Stimulated activated CD4-positive, alpha-beta T cell treated with anti-CD3 and anti-CD28 coated beads, TNF-alpha, amount 100 ng/mL, for 24 hours (primary cell): Measurements from ENCODE around the gene ERV3-1.
A peak's percentile ranks its signal among the peaks of the same experiment; 100 is the strongest.
"Not testable (repeated sequence)": the region's sequence is repeated elsewhere in the genome, so short reads cannot be mapped to it uniquely, and the experiment has no call there.

Source experiments
- DNase-seq, 3 experiments: peaks; one replicate each; pipeline ENCODE4 v3.0.0-alpha.2; 2020; ENCODE audit warnings: low read depth in 3 of 3

Gene ERV3-1

DNA sequence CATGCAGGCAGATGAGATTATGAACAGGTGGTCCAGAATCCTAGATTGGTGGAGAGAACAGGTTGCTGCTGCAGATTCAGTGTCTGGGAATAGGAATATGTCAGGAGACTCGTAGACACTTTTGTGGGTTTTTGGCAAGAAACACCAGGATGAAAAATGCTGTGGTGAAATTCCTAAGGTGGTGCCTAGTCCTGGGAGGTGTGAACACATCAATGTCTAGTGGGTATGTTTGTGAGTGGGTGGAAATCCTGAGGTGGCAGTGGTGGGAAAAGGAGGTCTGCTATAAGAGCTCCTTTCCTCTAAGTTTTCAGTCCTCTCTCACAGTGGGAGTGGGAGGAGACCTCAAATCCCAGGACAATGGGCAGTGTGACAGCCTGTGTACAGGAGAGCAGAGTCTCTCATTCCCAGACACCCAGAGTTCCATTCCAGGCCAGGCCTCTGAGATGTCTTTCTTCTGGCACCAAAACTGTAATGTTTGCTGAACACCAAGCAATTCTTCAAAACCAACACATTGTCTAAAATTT lies 5.1 kb downstream of the ERV3-1 start:
- DNase-seq: no peak

DNA sequence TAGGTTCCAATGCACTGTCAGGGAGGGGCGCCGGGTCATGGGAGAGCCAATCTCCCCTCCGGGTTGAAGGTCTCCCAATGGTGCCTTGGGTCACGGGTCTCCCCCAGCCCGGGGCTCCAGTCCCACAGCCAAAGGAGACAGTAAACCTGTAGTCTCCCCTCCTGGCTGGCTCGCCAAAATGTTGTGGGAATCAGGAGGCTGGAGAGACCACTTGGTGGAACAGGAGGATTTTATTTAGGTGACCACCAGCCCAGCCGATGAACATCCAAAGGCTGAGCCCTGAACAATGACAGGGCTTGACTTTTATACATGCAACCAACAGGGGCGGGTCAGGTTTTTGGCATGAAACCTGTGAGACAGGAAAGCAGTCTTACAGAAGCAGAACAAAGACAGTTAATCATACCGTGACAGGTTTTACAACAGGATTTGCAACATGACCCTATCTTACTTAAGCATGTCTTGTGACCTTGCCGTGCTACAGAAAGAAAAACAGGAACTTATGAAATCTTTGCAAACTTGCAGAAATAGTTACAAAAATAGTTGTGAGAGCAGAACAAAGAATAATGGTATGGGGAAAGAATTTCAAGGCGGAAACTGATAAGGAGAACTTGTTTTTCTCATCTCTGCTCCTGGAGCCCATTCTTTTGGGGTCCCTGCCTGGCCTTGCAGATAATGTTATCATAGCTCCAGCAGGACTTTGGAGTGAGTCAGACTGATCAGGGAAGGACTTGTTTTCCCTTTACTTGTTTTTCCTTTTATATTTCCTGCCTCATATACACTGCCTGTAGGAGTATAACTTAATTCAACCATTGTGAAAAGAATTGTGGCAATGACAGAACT lies 7.1 kb downstream of the ERV3-1 start:
- no peak for DNase-seq

DNA sequence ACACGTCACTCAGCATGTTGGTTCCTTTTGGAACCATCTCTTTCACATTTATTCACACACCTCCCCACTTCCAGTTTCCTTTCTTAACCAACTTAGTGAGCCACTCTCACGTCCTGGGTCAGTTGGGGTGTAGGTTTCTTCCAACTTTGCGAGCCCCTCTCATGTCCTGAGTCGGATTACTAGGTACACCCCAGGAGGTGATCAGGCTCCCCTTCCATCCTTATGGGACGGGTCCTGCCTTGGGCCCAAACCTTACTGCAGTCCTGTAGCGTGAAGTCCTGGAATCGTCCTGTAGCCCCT lies 7.7 kb downstream of the ERV3-1 start:
- DNase-seq: no peak

DNA sequence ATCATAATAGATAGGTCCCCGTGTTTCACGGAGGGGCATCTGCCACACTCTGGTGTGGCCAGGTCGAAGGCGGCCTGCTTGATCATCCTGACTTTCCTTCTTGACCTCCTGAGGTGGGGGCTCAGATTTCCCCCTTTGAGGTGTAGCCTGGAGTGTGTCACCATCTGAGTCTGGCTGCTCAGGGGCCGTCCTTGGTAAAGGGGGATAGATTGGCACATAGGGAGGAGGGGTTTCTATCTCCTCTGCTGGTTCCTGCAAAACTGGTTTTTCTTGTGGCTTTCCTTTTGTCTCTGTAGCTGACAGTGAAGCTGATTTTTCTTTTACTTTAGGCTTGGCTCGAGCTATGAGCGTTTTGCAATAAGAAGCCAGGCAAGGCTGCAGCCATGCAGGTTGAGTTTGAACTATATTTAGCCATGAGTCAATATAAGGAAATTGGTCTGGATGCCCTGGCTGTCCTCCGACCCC lies 8.5 kb downstream of the ERV3-1 start:
- DNase-seq: no peak

DNA sequence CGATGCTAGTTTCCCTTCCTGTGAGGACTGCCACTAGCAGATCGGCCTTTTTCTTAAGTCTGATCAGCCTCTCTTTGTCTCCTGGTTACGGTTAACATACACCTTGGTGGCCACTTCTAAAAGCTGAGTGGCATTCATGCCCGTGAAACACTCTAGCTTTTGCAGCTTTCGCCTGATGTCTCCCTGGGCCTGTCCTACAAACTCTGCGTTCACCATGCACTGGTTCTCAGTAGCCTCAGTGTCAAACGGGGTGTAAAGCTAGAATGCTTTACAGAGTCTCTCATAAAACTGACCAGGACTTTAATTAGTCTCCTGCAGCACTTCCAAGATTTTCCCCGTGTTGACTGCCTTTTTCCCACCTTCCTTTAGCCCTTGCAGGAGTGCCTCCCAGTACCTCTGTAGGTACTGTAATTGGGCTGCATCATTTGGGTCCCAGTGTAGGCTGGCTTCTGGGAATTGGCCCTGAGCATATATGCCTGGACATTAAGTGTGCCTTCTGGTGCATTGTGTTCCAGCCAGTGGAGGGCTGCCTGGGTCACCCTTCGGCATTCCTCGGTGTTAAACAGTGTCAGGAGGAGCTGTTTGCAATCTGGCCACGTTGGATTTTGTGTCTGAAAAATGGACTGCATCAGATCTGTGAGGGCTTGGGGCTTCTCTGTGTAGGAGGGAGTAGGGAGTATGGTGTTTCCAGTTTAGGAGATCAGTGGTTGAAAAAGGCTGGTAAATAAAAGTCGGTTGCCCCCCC lies 9.2 kb downstream of the ERV3-1 start:
- no peak for DNase-seq

DNA sequence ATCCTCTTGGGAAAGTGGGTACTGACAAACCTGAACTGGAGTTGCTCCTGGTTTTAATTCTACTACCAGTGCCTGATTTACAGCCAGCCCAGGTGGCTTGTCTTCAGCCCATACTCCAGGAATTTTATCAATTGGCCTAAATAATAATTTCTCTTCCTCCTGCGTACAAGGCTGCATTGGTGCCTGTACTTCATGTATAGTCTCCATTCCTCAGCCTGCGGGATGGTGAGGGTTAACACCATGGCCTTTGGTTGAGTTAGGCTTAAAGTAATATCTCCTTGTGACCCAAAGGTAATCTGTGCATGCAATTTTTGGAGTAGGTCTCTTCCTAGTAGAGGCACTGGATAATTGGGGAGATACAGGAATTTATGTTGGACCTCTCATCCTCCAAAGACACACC lies 10.2 kb downstream of the ERV3-1 start:
- DNase-seq: no peak

DNA sequence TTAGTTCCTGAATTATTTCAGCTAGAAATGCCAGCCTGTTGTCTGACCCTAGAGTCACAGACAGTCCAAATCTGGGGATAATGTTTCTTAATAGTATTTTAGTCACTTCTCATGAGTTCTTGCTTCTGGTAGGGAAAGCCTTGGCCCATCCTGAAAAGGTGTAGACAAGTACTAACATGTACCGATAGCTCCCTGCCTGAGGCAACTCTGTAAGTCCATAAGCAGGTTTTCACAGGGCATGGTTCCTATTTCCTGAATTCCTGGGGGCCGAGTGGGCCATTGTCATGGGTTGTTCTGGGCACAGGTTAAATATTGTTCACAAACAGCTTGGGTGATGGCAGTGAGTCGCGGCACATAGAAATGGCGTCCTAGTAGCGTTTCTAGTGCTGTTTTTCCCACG lies 12.6 kb downstream of the ERV3-1 start:
- DNase-seq: no peak

DNA sequence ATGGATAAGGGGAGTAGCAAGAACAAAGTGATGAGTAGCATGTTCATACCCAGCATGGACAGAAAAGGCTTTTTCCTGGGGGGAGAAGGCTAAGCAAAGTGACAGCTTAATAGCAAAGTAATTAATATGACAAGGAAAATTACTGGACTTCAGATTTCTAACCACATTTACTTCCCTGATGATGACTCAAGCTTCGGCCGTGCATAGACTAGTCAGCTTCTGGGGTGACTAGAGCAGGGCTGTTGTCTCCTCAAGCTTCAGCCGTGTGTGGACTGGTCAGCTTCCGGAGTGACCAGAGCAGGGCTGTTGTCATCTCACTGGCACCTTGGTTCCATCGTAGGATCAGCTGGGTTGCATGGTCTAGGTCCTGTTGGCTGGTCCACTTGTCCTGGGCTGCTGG lies 13.5 kb downstream of the ERV3-1 start:
- no peak for DNase-seq

DNA sequence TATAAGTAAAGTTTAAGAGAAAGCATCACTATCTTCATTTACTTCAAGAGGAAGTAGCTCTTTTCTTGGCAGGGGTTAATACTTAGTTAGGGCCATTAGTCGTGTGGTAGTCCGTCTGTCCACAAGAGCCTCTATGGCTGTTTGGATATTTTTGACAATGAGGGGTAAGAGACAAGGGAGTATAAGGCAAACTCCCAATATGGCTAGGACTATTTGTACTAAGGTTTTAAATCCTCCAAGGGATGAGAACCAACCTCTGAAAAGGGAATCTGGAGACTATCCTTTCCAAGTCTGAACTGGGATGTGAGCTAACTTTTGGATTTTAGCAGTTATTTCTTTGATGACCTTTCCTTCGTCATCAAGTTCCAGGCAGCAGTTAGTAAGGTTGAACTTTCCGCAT lies 15.6 kb downstream of the ERV3-1 start, which contains the start of gene ZNF117:
TSS of gene ZNF117 (minus strand) at position 101 of the 400 bp plus-strand sequence.
- no peak for DNase-seq

DNA sequence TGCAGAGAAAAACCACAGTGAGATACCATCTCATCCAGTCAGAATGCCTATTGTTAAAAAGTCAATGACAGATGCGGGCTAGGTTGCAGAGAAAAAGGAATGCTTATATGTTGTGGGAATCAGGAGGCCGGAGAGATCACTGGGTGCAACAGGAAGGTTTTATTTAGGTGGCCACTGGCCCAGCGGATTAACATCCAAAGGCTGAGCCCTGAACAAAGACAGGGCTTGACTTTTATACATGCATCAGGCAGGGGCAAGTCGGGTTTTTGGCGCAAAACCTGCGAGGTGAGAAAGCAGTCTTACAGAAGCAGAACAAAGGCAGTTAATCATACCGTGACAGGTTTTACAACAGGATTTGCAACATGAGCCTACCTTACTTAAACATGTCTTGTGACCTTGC lies 16.3 kb downstream of the ERV3-1 start:
- no peak for DNase-seq

DNA sequence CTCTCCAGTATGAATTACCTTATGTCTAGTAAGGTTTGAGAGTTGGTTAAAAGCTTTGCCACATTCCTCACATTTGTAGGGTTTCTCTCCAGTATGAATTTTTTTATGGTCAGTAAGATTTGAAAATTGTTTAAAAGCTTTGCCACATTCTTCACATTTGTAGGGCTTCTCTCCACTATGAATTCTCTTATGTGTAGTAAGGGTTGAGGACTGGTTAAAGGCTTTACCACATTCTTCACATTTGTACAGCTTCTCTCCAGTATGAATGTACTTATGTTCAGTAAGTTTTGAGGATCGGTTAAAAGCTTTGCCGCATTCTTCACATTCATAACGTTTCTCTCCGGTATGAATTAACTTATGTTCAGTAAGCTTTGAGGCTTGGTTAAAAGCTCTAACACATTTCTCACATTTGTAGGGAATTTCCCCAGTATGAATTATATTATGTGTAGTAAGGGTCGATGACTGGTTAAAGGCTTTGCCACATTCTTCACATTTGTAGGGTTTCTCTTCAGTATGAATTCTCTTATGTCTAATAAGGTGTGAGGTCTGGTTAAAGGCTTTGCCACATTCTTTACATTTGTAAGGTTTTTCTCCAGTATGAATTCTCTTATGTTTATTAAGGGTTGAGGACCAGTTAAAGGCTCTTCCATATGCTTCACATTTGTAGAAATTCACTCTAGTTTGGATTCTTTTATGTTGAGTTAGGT lies 27.8 kb downstream of the ERV3-1 start:
- no peak for DNase-seq

DNA sequence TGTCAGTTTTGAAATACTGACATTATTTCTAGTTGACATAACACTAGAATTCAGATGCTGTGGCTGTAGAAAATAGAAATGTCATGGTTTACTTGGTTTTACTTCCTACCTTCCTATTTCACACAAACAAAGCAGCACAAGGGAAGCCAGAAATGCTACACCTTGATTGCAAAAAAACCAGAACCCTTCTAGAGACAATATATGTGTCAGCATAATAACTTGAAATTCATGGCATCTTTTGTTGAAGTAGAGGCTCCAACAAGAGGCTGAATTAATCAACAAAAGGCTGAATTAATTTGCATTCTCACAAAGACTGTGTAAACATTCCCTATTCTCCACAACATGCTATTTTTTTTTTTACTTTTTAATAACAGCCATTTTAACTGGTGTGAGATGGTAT lies 40.9 kb downstream of the ERV3-1 start:
- DNase-seq: no peak

DNA sequence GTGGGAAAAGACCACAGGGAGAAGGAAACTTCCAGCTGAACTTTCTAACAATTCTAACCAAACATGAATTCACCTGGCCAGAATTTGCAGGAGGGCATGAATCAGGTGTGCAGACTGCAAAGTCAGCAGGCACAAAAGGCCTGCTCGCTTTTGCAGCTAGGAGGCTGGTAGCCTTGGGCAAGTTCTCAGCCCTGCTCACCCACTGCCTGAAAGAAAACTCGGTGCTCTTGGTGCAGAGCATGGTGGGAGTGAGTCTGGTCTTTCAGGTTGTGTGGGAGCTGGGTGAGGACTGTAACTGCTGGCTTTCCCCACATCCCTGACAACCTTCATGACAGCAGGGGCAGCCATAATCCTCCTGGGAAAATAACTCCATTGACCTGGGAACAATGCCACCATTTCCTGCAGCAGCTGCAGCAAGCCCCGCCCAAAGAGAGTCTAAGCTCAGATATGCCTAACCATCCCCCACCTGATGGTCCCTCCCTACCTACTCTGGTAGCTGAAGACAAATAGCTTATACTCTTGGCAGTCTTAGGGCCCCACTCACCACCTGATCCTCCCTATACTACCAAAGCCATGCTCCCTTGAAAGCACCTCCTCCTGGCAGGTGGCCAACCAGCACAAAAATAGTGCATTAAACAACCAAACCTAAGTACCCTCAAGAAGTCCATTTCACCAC lies 47.3 kb downstream of the ERV3-1 start:
- DNase-seq: no peak

DNA sequence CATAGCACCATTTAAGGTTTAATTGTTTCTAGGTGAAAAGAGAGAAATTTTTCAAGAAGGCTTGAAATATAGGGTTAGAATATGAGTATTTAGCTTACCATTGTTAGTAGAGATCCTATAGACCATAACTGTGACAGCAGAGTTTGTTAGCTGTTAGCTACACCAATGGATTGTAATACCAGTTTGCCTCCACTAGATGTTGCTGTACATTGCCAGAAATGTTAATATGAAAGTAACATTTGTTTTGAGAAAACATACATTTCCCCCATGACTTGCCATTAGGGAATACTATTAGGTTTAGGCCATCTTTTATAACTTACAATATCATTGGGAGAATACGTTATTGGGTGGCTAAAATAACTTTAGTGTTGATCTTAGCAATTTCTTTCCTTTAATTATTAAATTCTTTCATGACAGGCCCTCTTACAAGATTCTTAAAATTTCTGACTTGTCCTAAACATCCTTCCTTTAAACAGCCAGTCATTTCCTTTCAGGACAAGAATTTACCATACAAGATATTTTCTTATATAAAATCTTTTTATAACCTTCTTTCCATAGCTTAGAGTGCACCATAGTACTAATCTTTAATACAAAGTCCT lies 55.1 kb downstream of the ERV3-1 start:
- no peak for DNase-seq

DNA sequence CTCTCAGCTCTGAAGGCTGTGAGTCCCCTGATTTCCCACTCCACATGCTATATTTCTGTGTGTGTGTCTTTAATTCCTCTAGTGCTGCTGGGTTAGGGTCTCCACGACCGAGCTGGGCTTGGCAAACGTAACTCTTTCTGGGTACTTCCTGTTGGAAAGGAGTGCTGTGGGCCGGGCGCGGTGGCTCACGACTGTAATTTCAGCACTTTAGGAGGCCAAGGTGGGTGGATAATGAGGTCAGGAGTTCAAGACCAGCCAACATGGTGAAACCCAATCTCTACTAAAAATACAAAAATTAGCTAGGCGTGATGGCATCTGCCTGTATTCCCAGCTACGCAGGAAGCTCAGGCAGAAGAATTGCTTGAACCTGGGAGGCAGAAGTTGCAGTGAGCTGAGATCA lies 55.8 kb downstream of the ERV3-1 start:
- not testable (repeated sequence) for DNase-seq

DNA sequence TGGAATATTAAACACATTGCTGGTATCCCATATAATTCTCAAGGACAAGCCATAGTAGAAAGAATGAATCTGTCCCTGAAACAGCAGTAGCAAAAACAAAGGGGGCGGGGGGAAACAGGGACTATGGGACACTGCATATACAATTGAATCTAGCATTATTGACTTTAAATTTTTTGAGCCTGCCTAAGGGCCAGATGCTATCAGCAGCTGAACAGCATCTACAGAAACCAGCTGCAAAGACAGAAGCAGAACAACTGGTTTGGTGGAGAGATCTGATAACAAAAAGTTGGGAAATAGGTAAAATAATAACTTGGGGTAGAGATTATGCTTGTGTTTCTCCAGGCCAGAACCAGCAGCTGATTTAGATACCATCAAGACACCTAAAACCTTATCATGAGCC lies 57.7 kb downstream of the ERV3-1 start:
- not testable (repeated sequence) for DNase-seq

DNA sequence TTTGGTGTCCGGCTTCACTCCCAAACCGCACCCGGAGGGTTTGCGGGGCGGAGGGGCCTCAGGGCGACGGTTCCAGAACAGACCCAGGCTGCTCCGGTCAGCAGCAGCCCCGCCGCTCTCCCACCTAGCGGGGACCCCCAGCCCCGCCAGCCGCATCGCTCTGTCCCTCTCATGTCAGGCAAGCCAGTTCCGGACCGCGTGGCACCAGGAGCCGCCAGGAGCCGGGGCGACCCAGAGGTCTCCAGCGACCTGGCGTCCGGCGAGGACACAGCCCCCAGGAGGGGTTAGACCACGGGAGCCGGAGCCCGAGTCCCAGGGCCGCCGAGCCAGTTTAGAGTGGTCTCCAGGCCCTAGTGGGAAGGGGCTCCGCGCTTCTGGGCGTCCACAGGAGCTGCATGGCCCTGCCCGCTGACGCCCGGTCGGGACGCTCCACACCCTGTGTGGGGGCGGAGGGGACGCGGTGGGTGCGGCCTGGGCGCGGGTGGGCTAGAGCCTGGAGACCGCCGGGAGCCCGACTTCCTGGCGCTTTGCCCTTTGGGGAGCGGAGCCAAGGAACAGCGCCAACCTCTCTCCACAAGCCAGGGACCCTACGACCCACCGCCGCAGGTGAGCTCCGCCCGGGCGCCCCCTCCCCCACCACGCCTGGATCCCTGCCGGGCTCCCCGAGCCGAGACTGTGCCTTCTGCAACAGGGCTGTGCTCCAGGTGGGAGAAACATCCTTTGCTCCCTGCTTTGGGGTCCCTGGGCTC lies 59.1 kb downstream of the ERV3-1 start:
- no peak for DNase-seq

DNA sequence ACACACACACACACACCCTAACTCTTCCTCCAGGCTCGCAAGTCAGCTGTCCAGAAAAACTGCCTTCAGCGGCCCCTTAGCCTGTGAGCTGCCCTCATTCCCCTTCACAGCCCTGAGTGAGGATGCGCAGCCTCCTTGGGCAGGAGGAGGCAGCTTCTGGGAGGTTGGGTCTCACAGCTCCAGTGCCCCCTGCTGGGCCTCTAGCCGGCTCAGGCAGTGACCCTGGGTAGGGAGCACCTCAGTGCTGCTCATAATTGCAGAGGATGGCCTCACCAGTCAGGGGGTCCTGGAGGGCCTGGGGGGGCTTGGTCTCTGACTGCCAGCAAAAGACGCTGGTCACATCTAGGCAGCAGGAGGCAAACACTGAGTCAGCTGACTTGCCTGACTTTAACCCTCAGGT lies 59.7 kb downstream of the ERV3-1 start:
- peak in 1 of 3 experiments; percentile 21 for DNase-seq

DNA sequence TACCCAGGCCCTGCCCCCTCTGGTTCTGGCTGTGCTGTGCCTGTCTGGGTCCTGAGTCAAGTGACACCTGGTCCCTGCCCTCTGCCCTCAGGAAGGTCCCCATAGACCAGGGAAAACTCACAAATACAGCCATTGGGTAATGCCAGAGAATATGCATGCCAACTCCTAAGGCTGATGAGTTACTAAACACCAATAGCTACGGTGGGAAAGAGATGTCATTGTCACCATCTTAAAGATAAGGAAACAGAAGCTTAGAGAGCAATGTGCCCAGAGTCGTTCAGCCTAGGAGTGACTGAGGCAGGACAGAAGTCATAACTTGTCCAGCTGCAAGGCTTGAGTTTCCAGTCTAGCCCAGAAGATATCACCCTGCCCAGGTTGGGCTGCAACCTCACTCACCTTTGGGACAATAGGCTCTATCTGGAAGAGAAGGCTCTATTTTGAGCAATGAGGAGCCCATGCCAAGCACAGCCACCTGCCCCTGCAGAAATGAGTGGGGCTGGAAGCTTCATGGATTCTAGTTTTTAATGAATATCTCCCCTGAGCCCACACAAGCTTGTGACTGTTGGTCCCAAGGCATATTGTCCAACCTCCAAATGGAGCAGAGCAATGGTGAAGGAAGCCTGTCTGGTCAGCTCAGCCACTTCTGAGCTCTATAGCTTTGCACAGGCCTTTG lies 60.8 kb downstream of the ERV3-1 start:
- DNase-seq: no peak
